CD4-positive, alpha-beta T cell treated with Interleukin-15 for 1 hour (primary cell): Measurements from ENCODE around the gene THRB.

Source experiments
- DNase-seq: peaks from one replicate; pipeline ENCODE4 v3.0.0-alpha.2; 2020

THRB gene

DNA sequence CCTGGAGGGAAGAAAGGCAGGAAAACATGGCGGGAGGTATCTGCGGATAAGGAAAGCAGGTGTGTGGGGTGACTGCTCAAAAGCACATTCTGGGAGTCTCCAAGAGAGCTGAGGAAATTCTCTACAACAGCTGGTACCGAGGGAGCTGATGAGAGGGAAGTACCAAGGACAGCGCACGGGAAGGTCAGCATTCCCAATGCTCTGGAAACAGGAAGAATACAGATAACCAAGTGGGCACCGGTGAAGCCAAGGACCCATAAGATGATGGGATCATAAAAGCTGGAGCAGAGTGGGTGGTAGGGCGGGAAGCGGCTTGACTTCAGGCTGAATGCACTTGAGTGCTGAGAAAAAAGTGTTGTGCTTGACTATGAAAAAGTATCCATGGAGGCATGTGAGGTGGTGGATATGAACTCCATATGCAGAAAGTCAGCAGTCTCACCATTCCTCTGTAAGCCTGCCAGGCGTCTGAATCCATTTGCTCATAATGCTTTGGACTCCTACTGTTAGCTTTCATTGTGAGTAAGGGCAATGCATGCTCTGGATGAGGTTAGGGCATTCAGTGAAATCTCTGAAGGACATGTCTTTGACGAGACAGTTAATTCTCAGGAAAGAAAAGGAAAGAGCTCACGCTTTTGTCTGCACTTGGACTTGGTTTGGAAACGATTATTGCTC lies 334.1 kb downstream of the THRB start:
- no peak for DNase-seq

DNA sequence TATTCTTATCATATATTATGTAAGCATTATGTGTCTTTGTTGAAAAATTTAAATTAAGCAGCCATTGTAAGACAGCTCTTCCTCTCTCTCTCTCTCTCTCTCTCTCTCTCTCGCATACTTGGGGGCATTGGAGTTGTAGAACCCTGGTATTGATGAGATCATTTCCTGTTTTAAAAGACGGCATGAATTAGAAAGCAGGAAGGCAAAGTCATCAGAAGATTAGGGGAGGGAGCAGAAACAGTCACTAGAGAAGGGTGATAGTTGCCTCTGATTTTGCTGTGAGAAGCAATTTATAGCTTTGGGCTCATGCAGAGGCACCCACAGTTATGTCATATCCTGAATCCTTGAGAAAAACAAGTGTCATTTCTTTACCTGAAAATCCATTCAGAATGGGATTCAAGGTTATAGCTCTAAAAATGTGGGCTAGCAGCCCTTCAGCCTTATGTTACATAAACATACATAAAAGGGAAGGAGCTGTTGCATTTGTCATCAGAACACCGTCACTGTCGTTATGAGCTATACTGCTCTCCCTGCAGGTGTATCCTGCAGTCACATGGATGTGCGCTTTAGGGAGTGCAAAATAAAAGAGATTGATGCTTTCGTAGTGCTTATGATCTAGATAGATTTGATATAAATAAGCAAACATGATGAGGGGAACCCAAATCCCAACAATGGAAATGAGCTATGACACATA lies 335.7 kb downstream of the THRB start:
- DNase-seq, result no peak

- no peak for DNase-seq
These were observed 337.5 kb downstream of the THRB start for GRCh38 chr3:24157106-24157505.

DNA sequence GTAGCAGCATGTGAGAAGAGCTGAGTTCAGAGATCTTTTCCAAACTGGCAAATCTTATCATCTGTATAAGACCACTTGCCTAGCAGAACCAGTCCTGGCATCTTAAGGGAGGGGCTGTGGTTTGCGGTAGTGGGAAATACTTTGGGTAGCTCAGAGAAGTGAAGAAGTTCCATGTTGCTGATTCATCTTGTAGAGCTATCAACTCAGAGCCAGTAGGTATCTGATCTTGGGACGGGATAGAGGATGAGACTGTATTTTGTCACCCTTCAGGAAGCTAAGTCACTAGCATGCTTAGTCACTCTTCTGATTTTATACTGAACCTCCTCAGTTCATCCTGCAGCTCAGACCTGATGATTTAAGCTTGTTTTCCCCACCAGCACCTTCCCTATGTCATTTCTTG lies 338.2 kb downstream of the THRB start:
- no peak for DNase-seq

- no peak for DNase-seq
These were observed 339.4 kb downstream of the THRB start for GRCh38 chr3:24155276-24155675.

DNA sequence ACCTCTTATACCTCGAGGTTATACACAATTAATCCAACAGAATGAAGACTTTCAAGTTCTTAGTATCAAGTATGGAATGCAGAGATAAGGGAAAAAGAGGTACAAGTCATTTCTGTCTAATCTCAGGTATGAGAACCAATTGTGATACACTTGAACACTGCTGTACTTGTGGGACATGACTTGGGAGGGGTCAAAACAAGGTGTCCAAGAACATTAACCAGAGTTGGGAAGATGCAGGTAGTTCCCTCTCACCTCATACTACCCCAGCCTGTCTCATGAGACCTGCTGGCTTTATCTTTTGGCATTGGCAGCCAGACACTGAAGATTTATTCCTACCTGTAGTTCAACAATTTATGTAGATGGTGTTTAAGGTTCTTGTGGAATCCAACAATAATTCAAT lies 339.9 kb downstream of the THRB start:
- DNase-seq, result no peak

DNA sequence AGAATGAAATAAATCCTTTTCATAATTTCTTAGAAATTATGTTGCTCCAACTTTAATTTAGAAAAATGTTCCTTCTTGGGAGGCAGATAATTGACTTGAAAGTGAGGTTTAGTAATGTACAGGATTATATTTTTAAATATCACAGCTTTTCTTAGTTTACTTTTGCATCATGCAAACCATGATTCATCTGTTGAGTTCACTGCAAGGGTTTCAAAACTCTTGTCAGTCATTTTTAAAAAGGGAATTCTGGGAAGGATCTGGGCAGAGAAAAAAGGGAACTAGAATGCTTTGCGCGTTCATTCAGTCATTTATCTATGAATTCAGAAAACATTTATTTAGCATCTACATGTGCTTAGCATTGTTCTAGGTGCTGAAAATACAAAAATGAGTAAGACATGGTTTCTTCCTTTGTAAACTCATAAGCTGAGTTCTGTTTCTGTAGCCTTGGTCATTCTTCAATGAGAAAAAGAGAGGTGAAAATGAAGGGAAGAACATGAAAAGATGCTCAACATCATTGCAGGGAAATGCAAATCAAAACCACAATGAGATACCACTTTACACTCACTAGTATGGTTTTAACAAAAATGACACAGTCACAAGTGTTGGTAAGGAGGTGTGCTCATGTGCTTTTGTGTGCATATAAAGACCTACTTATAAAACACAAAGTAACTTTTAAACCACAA lies 340.5 kb downstream of the THRB start:
- no peak for DNase-seq

GRCh38 chr3:24151594-24151993 lies 343.1 kb downstream of the THRB start:
- DNase-seq, result no peak

GRCh38 chr3:24149032-24149431 lies 345.6 kb downstream of the THRB start:
- DNase-seq, result no peak

GRCh38 chr3:24145981-24146822 lies 348.4 kb downstream of the THRB start:
- DNase-seq, result no peak

GRCh38 chr3:24145481-24145880 lies 349.2 kb downstream of the THRB start:
- DNase-seq, result no peak

- DNase-seq, result no peak
These were observed 352.5 kb downstream of the THRB start for GRCh38 chr3:24142127-24142526.

- DNase-seq, result no peak
These were observed 353.1 kb downstream of the THRB start for GRCh38 chr3:24141548-24141947.

DNA sequence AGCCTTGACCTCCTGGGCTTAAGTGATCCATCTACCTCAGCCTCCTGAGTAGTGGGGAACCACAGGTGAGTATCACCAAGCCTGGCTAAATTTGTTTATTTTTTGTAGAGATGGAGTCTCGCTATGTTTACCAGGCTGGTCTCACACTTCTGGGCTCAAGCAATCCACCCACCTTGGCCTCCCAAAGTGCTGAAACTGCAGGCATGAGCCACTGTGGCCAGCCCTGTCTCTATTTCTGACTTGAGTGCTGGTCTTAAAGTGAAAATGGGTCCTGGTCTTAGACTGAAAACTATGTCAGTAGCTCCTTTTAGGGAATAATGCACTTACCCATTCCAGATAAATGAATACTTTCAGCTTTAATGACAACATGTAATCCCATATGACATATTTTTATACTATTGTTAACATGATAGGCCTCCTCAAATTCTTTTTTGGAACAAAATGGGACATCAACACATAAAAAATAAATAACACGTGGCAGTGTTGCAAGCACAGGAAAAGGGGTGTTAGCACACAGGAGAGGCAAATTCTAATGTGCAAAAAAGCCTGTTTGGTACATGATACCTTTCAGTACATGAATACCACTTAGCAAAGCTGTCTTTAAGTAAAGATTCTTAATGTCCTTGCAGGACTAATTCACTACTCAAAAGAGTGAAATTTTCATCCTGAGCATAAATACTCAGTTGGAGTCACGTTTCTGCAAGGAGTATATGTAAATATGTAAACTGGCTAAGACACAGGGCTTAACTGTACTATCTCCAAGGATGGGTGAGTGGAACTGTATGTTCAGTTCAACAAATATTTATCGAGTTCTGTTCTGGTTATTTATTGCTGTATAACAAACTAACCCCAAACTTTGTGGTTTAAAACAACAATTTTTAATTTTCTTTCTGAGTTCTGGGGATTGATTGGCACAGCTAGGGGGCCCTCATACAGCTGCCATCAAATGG lies 354.9 kb downstream of the THRB start:
- DNase-seq, result no peak

GRCh38 chr3:24138876-24139256 lies 355.8 kb downstream of the THRB start:
- DNase-seq, result no peak

DNA sequence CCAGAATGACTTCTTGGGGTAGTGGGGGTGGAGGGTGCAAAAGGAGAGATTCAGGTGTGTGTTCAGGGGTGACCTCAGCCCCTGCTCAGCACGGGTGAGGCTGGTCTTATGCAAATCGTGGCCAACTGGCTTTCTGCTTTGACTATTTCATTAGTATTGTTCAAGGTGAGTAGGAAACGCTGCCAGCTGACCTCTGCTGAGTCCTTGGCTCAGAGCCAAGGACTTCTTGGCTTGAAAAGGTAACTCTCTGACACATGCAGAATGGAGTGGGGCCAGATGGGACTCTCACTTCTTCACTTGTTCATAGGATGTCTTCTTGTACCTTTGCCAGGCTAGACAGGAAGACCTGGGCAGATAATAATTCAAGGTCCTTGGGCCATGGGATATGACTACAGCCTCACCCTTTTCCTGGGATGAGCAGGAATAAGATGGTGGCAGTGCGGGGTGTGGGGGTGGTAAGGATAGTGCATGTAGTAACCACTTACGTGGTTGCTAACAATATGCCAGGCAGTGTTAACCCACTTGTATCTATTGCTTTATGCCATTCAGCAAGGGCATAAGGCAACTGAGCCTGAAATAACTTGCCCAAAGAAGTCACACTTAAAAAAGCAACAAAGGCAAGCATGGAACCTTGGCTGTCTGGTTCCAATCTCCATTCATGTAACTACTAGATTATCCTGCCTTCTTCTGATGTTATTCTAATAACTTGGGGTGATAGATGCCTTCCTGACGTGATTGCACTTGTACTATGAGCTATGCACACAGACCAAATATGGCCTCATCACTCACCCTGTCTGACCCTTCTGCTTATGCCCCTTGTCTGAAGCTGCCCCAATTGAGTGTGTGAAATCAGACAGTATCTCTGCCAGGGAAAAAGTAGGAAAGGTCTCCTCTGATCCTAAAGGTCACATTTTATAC lies 356.4 kb downstream of the THRB start:
- DNase-seq, result no peak

GRCh38 chr3:24137334-24137733 lies 357.3 kb downstream of the THRB start:
- no peak for DNase-seq

DNA sequence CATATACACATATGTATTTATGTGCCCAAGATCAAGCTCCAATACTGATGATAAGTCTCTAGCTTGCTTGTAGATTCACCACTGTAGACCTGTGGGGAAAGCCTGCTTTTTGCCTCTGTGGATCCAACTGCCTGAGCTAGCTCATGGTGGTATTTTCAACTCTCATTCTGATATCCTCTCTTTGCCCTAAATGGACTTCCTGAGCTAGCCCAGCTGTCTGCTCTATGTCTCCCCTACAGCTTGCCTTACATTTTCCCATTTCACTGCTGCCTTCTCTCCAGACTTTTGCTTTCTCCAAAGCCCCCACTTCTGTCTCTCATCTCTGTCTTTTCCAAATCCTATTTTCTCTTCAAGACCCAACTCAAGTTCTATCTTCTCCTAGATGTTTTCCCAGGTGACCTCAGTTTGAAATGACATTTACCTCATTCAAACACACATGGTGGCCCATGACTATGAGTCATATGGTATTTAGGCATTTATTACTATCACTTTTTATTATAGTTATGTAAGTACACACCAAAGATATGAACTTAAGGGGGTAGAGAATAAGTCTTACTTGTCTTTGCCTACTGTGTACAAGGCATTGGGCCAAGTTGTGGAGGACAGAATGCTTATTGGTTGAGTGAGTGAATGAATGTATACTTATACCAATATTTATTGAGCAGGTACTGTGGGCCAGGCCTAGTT lies 357.9 kb downstream of the THRB start:
- DNase-seq, result no peak

GRCh38 chr3:24135280-24135679 lies 359.4 kb downstream of the THRB start:
- no peak for DNase-seq

GRCh38 chr3:24133942-24134341 lies 360.7 kb downstream of the THRB start:
- no peak for DNase-seq
